OCI-LY7 (cell line): ENCODE results near the gene MAPK8IP1. TPM values are rescaled to one million over a fixed set of nuclear protein-coding genes. Genes with fewer than 3 reads are reported as not detected.
A peak's percentile ranks its signal among the peaks of the same experiment; 100 is the strongest.

ENCODE experiments used
- BruUV-seq: library from RNA; stranded (reverse); fragments of 400-500 nt; replicated peaks from 2 replicates; lab custom pipeline; 2021; lab: Mats Ljungman, UMichigan
- CTCF ChIA-PET: fragments of 300-600 bp; sonication (Branson Sonifier 250); formaldehyde crosslinking; loops from one replicate; lab custom pipeline; 2022; ENCODE audit warnings: antibody characterized with exemption; ENCODE audit not compliant: unreplicated experiment; lab: Charles Lee
- POLR2A ChIA-PET: fragments of 300-600 bp; sonication (Branson Sonifier 250); formaldehyde crosslinking; loops from one replicate; lab custom pipeline; 2022; ENCODE audit warnings: antibody characterized with exemption; lab: Charles Lee
- DNase-seq: peaks from one replicate; pipeline ENCODE4 v3.0.0-alpha.2; 2015; ENCODE audit warnings: low spot score
- H2AFZ ChIP-seq: fragments of 200-600 bp; sonication (generic), shearing (Covaris generic); 2 replicates; pipeline ENCODE4 v1.6.1; 2014; ENCODE audit warnings: mild to moderate bottlenecking, antibody characterized with exemption, low read length, moderate library complexity
- H3K27ac ChIP-seq: fragments of 200-600 bp; sonication (generic); 2 replicates; pipeline ENCODE4 v1.5.1; 2014; ENCODE audit warnings: mixed run types, low read depth, mild to moderate bottlenecking, moderate library complexity, low read length, inconsistent platforms; ENCODE audit not compliant: poor library complexity, severe bottlenecking
- H3K36me3 ChIP-seq: fragments of 200-600 bp; sonication (generic); 2 replicates; pipeline ENCODE4 v1.6.1; 2014; ENCODE audit warnings: mild to moderate bottlenecking, antibody characterized with exemption, low read length, moderate library complexity, mixed read lengths; ENCODE audit not compliant: insufficient read depth
- H3K4me1 ChIP-seq: fragments of 200-600 bp; sonication (generic); 2 replicates; pipeline ENCODE4 v1.5.1; 2014; ENCODE audit warnings: mild to moderate bottlenecking, low read length; ENCODE audit not compliant: insufficient read depth, poor library complexity, severe bottlenecking
- H3K4me2 ChIP-seq: fragments of 200-600 bp; sonication (generic); 2 replicates; pipeline ENCODE4 v1.6.1; 2014; ENCODE audit warnings: mild to moderate bottlenecking, low read length
- H3K4me3 ChIP-seq: fragments of 200-600 bp; sonication (generic); 2 replicates; pipeline ENCODE4 v1.5.1; 2014; ENCODE audit warnings: mild to moderate bottlenecking, low read depth, low read length; ENCODE audit not compliant: poor library complexity, severe bottlenecking
- H3K79me2 ChIP-seq: fragments of 200-600 bp; sonication (generic); 2 replicates; pipeline ENCODE4 v1.6.1; 2016; ENCODE audit warnings: low read depth, mild to moderate bottlenecking, low read length, moderate library complexity, mixed read lengths; ENCODE audit not compliant: insufficient read depth
- H3K9me2 ChIP-seq: fragments of 200-600 bp; sonication (generic); 2 replicates; pipeline ENCODE4 v1.6.1; 2016; ENCODE audit warnings: mild to moderate bottlenecking, low read length, mixed read lengths; ENCODE audit not compliant: insufficient read depth
- H3K9me3 ChIP-seq: fragments of 200-600 bp; sonication (generic); 2 replicates; pipeline ENCODE4 v1.6.1; 2014; ENCODE audit warnings: mild to moderate bottlenecking, mixed run types, low read length, mixed read lengths
- H4K20me1 ChIP-seq: fragments of 200-600 bp; sonication (generic); 2 replicates; pipeline ENCODE4 v1.6.1; 2014; ENCODE audit warnings: mild to moderate bottlenecking, antibody characterized with exemption, low read length, moderate library complexity, mixed read lengths; ENCODE audit not compliant: insufficient read depth
- EZH2phosphoT487 ChIP-seq: fragments of 200-600 bp; sonication (generic); IDR thresholded peaks from 2 replicates; pipeline ENCODE4 v1.6.1; 2018; ENCODE audit warnings: low read depth, borderline replicate concordance, mild to moderate bottlenecking, mixed run types, antibody characterized with exemption, low read length, moderate library complexity, mixed read lengths
- intact Hi-C: fragments of 100-400 bp; cut with micrococcal nuclease; formaldehyde crosslinking; loops from one replicate; pipeline ENCODE4 v1.10.0; 2022; ENCODE audit not compliant: unreplicated experiment
- total RNA-seq, 2 experiments: library from RNA; depleted of rRNA in 1 of 2; stranded (reverse); fragments of >200 nt in 1 of 2; shearing (Covaris generic) in 1 of 2; gene quantifications; 2 replicates each; pipeline ENCODE4 v1.2.3, GENCODE V29; 2014 to 2022
- TF ChIP-seq, protein P1 (sequence below): fragments of 200-600 bp; sonication (generic); conservative IDR thresholded peaks from 2 replicates; pipeline ENCODE4 v1.5.1; 2014; ENCODE audit warnings: mild to moderate bottlenecking, antibody characterized with exemption, low read length, moderate library complexity, mixed read lengths

Gene MAPK8IP1
- total RNA-seq, 2 experiments from 2014 or later: 2.2 TPM

DNA sequence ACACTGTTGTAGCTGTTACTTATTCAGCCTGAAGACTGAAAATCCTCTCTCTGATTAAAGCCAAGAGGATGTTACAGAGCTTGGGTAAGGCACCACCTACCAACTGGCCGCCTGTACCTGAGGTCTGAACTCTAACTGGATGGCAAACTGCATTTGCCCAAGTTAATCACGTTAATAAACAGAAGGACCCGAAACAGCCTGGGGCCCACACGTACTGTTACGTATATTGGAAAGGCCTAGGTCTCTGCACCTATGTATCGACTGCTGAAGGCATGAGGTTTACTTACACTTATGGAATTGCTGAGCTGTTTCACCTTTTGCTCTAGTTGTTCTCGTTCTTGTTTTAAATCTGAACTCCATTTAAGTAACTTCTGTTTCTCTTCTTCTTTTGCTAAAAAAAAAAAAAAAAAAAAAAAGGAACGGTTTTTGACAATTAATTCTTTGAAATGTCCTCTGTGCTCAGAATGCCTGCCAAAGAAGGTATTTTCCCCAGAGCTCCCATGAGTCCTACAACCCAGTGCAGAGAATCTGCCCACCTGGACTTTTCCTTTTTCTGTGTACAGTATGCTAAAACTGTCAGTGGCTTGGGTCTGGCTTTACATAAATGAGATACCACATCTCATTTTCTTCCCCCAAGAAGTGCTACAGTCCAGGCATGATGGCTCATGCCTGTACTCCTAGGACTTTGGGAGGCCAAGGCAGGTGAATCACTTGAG, 50.1 kb downstream of the MAPK8IP1 start:
- DNase-seq: no peak
- no peaks in the 10 kb centered on the region for H3K9me3 ChIP-seq
- peaks cover 83% of the 10 kb centered on the region for H3K4me1 ChIP-seq
- H3K79me2 ChIP-seq: peaks cover 19% of the 10 kb centered on the region
- H3K4me2 ChIP-seq: peak overlapping the region; percentile 86
- H3K4me3 ChIP-seq: no peak overlapping the region
- no peak for TF ChIP-seq EZH2phosphoT487
- TF ChIP-seq, protein P1, sequence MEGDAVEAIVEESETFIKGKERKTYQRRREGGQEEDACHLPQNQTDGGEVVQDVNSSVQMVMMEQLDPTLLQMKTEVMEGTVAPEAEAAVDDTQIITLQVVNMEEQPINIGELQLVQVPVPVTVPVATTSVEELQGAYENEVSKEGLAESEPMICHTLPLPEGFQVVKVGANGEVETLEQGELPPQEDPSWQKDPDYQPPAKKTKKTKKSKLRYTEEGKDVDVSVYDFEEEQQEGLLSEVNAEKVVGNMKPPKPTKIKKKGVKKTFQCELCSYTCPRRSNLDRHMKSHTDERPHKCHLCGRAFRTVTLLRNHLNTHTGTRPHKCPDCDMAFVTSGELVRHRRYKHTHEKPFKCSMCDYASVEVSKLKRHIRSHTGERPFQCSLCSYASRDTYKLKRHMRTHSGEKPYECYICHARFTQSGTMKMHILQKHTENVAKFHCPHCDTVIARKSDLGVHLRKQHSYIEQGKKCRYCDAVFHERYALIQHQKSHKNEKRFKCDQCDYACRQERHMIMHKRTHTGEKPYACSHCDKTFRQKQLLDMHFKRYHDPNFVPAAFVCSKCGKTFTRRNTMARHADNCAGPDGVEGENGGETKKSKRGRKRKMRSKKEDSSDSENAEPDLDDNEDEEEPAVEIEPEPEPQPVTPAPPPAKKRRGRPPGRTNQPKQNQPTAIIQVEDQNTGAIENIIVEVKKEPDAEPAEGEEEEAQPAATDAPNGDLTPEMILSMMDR: no peak
- POLR2A ChIA-PET: interaction anchor here (0.5 to 1.5 kb wide), 4 partner anchors 10 to 110 kb away, joined by 3 to 5 read pairs (median 4); partner anchors contain the start of gene PEX16
- CTCF ChIA-PET: no interaction called here
- no peak overlapping the region for H2AFZ ChIP-seq
- BruUV-seq: no TSS peak
- H4K20me1 ChIP-seq: no peaks in the 10 kb centered on the region
- peaks cover 32% of the 10 kb centered on the region for H3K36me3 ChIP-seq
- peak overlapping the region; percentile 53 for H3K27ac ChIP-seq
- H3K9me2 ChIP-seq: no peaks in the 10 kb centered on the region
- intact Hi-C loops: no loop called here

GRCh38 chr11:45936511-45937054, 51.1 kb downstream of the MAPK8IP1 start:
- TF ChIP-seq, protein P1: no peak
- no peak for TF ChIP-seq EZH2phosphoT487
- DNase-seq: no peak
- peaks cover 31% of the 10 kb centered on the region for H3K36me3 ChIP-seq
- CTCF ChIA-PET: no interaction called here
- peaks cover 72% of the 10 kb centered on the region for H3K4me1 ChIP-seq
- no peak overlapping the region for H3K27ac ChIP-seq
- no peak overlapping the region for H3K4me3 ChIP-seq
- no peaks in the 10 kb centered on the region for H3K9me2 ChIP-seq
- no peak overlapping the region for H3K4me2 ChIP-seq
- intact Hi-C loops: no loop called here
- no peaks in the 10 kb centered on the region for H4K20me1 ChIP-seq
- no TSS peak for BruUV-seq
- POLR2A ChIA-PET: interaction anchor here (0.7 to 1.5 kb wide), 5 partner anchors 9 to 195 kb away, joined by 3 to 4 read pairs (median 3); partner anchors contain the start of gene PEX16
- no peaks in the 10 kb centered on the region for H3K9me3 ChIP-seq
- H3K79me2 ChIP-seq: peaks cover 14% of the 10 kb centered on the region
- no peak overlapping the region for H2AFZ ChIP-seq

- no peak overlapping the region for H3K4me3 ChIP-seq
- no peak for DNase-seq
- peak overlapping the region; percentile 63 for H3K4me2 ChIP-seq
- H3K36me3 ChIP-seq: peaks cover 24% of the 10 kb centered on the region
- H2AFZ ChIP-seq: no peak overlapping the region
- H3K9me3 ChIP-seq: no peaks in the 10 kb centered on the region
- H3K9me2 ChIP-seq: no peaks in the 10 kb centered on the region
- TF ChIP-seq, protein P1: no peak
- no peak for TF ChIP-seq EZH2phosphoT487
- POLR2A ChIA-PET: no interaction called here
- BruUV-seq: no TSS peak
- H3K79me2 ChIP-seq: peaks cover 1% of the 10 kb centered on the region
- peaks cover 60% of the 10 kb centered on the region for H3K4me1 ChIP-seq
- H3K27ac ChIP-seq: peak overlapping the region; percentile 63
- no peaks in the 10 kb centered on the region for H4K20me1 ChIP-seq
- intact Hi-C loops: no loop called here
- CTCF ChIA-PET: no interaction called here
Measured at GRCh38 chr11:45937916-45938315, 52.5 kb downstream of the MAPK8IP1 start.
